Neuronal stem cell (in vitro differentiated cells): Measurements from ENCODE around the gene SURF2.
"Not testable (repeated sequence)": the region's sequence is repeated elsewhere in the genome, so short reads cannot be mapped to it uniquely, and the experiment has no call there.

ENCODE experiments used
- DNase-seq: peaks from one replicate; pipeline ENCODE4 v3.0.0-alpha.2; 2013; ENCODE audit warnings: low spot score
- H2AFZ ChIP-seq: one replicate; pipeline ENCODE4 v1.6.1; 2013; ENCODE audit warnings: mild to moderate bottlenecking, low read length, inconsistent platforms
- H2AK5ac ChIP-seq: 2 replicates; pipeline ENCODE4 v1.6.1; 2013; ENCODE audit warnings: low read depth, mild to moderate bottlenecking, inconsistent platforms, low read length, moderate library complexity, mixed read lengths
- H2BK120ac ChIP-seq: 2 replicates; pipeline ENCODE4 v1.6.1; 2013; ENCODE audit warnings: low read depth, mild to moderate bottlenecking, inconsistent platforms, low read length, moderate library complexity, mixed read lengths
- H2BK12ac ChIP-seq: one replicate; pipeline ENCODE4 v1.6.1; 2013; ENCODE audit warnings: low read length, inconsistent platforms
- H2BK15ac ChIP-seq: 2 replicates; pipeline ENCODE4 v1.6.1; 2013; ENCODE audit warnings: mild to moderate bottlenecking, low read length, inconsistent platforms, mixed read lengths
- H2BK5ac ChIP-seq: one replicate; pipeline ENCODE4 v1.6.1; 2013; ENCODE audit warnings: inconsistent platforms, mild to moderate bottlenecking, low read length, moderate library complexity
- H3K14ac ChIP-seq: one replicate; pipeline ENCODE4 v1.6.1; 2013; ENCODE audit warnings: low read length, inconsistent platforms
- H3K18ac ChIP-seq: 2 replicates; pipeline ENCODE4 v1.6.1; 2013; ENCODE audit warnings: low read length, inconsistent platforms
- H3K23ac ChIP-seq: 2 replicates; pipeline ENCODE4 v1.6.1; 2013; ENCODE audit warnings: low read depth, mild to moderate bottlenecking, mixed read lengths, low read length, inconsistent platforms; ENCODE audit not compliant: poor library complexity
- H3K27ac ChIP-seq: replicated peaks from 3 replicates; pipeline ENCODE4 v1.5.1; 2013; ENCODE audit warnings: low read length, inconsistent platforms
- H3K27me3 ChIP-seq, 3 experiments: 2 replicates each; pipeline ENCODE4 v1.6.1; 2013; ENCODE audit warnings: low read length in 3 of 3, mild to moderate bottlenecking in 2 of 3, inconsistent platforms in 1 of 3, low read depth in 1 of 3, mixed read lengths in 1 of 3, moderate library complexity in 1 of 3; ENCODE audit not compliant: control insufficient read depth in 3 of 3, insufficient read depth in 3 of 3
- H3K36me3 ChIP-seq, 2 donors: replicated peaks in 1 of 2; 2 replicates each; pipeline ENCODE4 v1.6.1; 2013; ENCODE audit warnings: low read length in 2 of 2; ENCODE audit not compliant: control insufficient read depth in 2 of 2, insufficient read depth in 2 of 2
- H3K4ac ChIP-seq: 2 replicates; pipeline ENCODE4 v1.6.1; 2013; ENCODE audit warnings: inconsistent platforms, mild to moderate bottlenecking, low read length, moderate library complexity
- H3K4me1 ChIP-seq, 2 donors: 1 replicate in 1 of 2; 2 replicates in 1 of 2; pipeline ENCODE4 v1.6.1; 2013; ENCODE audit warnings: low read length in 2 of 2, low read depth in 1 of 2; ENCODE audit not compliant: control insufficient read depth in 2 of 2, insufficient read depth in 1 of 2
- H3K4me2 ChIP-seq: one replicate; pipeline ENCODE4 v1.6.1; 2013; ENCODE audit warnings: mild to moderate bottlenecking, low read length, inconsistent platforms; ENCODE audit not compliant: insufficient read depth, poor library complexity, severe bottlenecking
- H3K4me3 ChIP-seq, 2 donors: 2 replicates each; pipeline ENCODE4 v1.5.1; 2013; ENCODE audit warnings: low read length in 2 of 2, mild to moderate bottlenecking in 2 of 2, inconsistent platforms in 1 of 2, moderate library complexity in 1 of 2
- H3K79me1 ChIP-seq: one replicate; pipeline ENCODE4 v1.6.1; 2013; ENCODE audit warnings: low read depth, mild to moderate bottlenecking, inconsistent platforms, low read length, moderate library complexity
- H3K9ac ChIP-seq: one replicate; pipeline ENCODE4 v1.6.1; 2013; ENCODE audit warnings: mild to moderate bottlenecking, low read depth, low read length, inconsistent platforms; ENCODE audit not compliant: poor library complexity
- H3K9me3 ChIP-seq, 2 donors: replicated peaks in 1 of 2; 2 replicates each; pipeline versions ENCODE3 to v1.6.1; 2013; ENCODE audit warnings: low read length in 2 of 2, mild to moderate bottlenecking in 2 of 2, inconsistent platforms in 1 of 2, low read depth in 1 of 2, mixed read lengths in 1 of 2, moderate library complexity in 1 of 2; ENCODE audit not compliant: control insufficient read depth in 2 of 2, insufficient read depth in 1 of 2
- H4K8ac ChIP-seq: one replicate; pipeline ENCODE4 v1.6.1; 2013; ENCODE audit warnings: low read depth, mild to moderate bottlenecking, inconsistent platforms, low read length, moderate library complexity
- H4K91ac ChIP-seq: one replicate; pipeline ENCODE4 v1.6.1; 2013; ENCODE audit warnings: low read length, low read depth, mild to moderate bottlenecking, inconsistent platforms; ENCODE audit not compliant: poor library complexity
- WGBS, 2 donors: extraction: QIAGEN DNeasy Blood & Tissue Kit; methylation state at CpG; one replicate each; pipeline ENCODE4 v1.1.7; 2013; ENCODE audit warnings: missing lambda C conversion rate in 2 of 2, mixed read lengths in 1 of 2; ENCODE audit not compliant: insufficient read length in 2 of 2, insufficient replicate concordance in 1 of 2; ENCODE audit errors: extremely low coverage in 2 of 2; 5-methylcytosine and 5-hydroxymethylcytosine counted together

The SURF2 gene

GRCh38 chr9:133377280-133377679 is 20.9 kb downstream of the SURF2 start:
- H3K4ac ChIP-seq, H3K14ac ChIP-seq, H2AFZ ChIP-seq, H3K4me1 ChIP-seq, H3K4me2 ChIP-seq, H3K9ac ChIP-seq, H3K18ac ChIP-seq, H3K27me3 ChIP-seq, H4K91ac ChIP-seq, DNase-seq, H2AK5ac ChIP-seq, H2BK5ac ChIP-seq, H2BK120ac ChIP-seq, H3K9me3 ChIP-seq, H3K27ac ChIP-seq, H3K79me1 ChIP-seq, H2BK12ac ChIP-seq, H3K4me3 ChIP-seq, H2BK15ac ChIP-seq, H4K8ac ChIP-seq, H3K23ac ChIP-seq: not testable (repeated sequence)
- no CpG with 5 or more reads among the region's 14 CpGs for WGBS, 2 donors
- peaks cover 5 to 19% of the 10 kb centered on the region in 2 donors for H3K36me3 ChIP-seq

GRCh38 chr9:133377721-133378216 is 21.4 kb downstream of the SURF2 start:
- no peak overlapping the region for H2BK12ac ChIP-seq
- H3K4ac ChIP-seq = no peak overlapping the region
- no peak overlapping the region for H2BK15ac ChIP-seq

GRCh38 chr9:133378408-133378962 is 22.1 kb downstream of the SURF2 start:
- no peak overlapping the region for H3K9ac ChIP-seq
- no CpG with 5 or more reads among the region's 1 CpG for WGBS, 2 donors
- DNase-seq = no peak

More at GRCh38 chr9:133377721-133378216, 21.4 kb downstream of the SURF2 start:
- Histone ChIP-seq H3K4me2 (no peak overlapping the region), H3K9me3 (peaks cover 3 to 10% of the 10 kb centered on the region in 2 donors), H3K4me1 (peaks cover 2 to 7% of the 10 kb centered on the region in 2 donors), H3K27ac (no peak overlapping the region), H4K91ac (no peak overlapping the region), H3K79me1 (peaks cover 2% of the 10 kb centered on the region), H3K18ac (no peak overlapping the region), H2BK5ac (no peak overlapping the region), H3K14ac (no peak overlapping the region), H3K27me3 (peaks cover 0 to 4% (median 0%) of the 10 kb centered on the region in 3 experiments), H3K36me3 (peaks cover 5 to 14% of the 10 kb centered on the region in 2 donors), H2AFZ (peak overlapping the region; percentile 7), H3K9ac (no peak overlapping the region), H3K23ac (no peak overlapping the region), H4K8ac (no peak overlapping the region), H2BK120ac (no peak overlapping the region), H3K4me3 (no peak overlapping the region), H2AK5ac (no peak overlapping the region)
- no peak for DNase-seq
- no CpG with 5 or more reads among the region's 6 CpGs for WGBS, 2 donors

GRCh38 chr9:133379153-133380086 is 23.1 kb downstream of the SURF2 start:
- no peak overlapping the region for H2BK5ac ChIP-seq
- no peak overlapping the region for H3K27ac ChIP-seq
- peak overlapping the region; percentile 40 for H2AK5ac ChIP-seq
- peak overlapping the region in 1 of 2 donors; percentile 14 for H3K4me3 ChIP-seq
- no peak overlapping the region for H2BK12ac ChIP-seq
- no peak for DNase-seq
- no peak overlapping the region for H4K91ac ChIP-seq
- peak overlapping the region; percentile 20 for H2BK15ac ChIP-seq
- peaks cover 0 to 3% (median 0%) of the 10 kb centered on the region in 3 experiments for H3K27me3 ChIP-seq
- peak overlapping the region; percentile 39 for H3K23ac ChIP-seq
- peaks cover 2 to 7% of the 10 kb centered on the region in 2 donors for H3K4me1 ChIP-seq
- H3K9ac ChIP-seq = no peak overlapping the region
- peaks cover 0 to 2% of the 10 kb centered on the region in 2 donors for H3K36me3 ChIP-seq
- H3K4me2 ChIP-seq = no peak overlapping the region
- H2BK120ac ChIP-seq = no peak overlapping the region
- no CpG with 5 or more reads among the region's 14 CpGs for WGBS, 2 donors
- H3K14ac ChIP-seq = peak overlapping the region; percentile 32
- H3K79me1 ChIP-seq = peaks cover 2% of the 10 kb centered on the region
- H3K9me3 ChIP-seq = peaks cover 7 to 10% of the 10 kb centered on the region in 2 donors
- no peak overlapping the region for H3K4ac ChIP-seq
- H4K8ac ChIP-seq = no peak overlapping the region
- H3K18ac ChIP-seq = peak overlapping the region; percentile 72
- H2AFZ ChIP-seq = no peak overlapping the region

More at GRCh38 chr9:133378408-133378962, 22.1 kb downstream of the SURF2 start:
- no peak overlapping the region for H3K4ac ChIP-seq
- H4K91ac ChIP-seq = no peak overlapping the region
- no peak overlapping the region for H2BK12ac ChIP-seq
- H2BK15ac ChIP-seq = no peak overlapping the region
- no peak overlapping the region for H2AK5ac ChIP-seq
- H3K18ac ChIP-seq = no peak overlapping the region
- peaks cover 5 to 10% of the 10 kb centered on the region in 2 donors for H3K9me3 ChIP-seq
- H3K4me3 ChIP-seq = no peak overlapping the region
- no peak overlapping the region for H3K14ac ChIP-seq
- peaks cover 2% of the 10 kb centered on the region for H3K79me1 ChIP-seq
- no peak overlapping the region for H2AFZ ChIP-seq
- no peak overlapping the region for H2BK120ac ChIP-seq
- H3K27me3 ChIP-seq = peaks cover 0 to 3% (median 0%) of the 10 kb centered on the region in 3 experiments
- H3K4me2 ChIP-seq = no peak overlapping the region
- no peak overlapping the region for H2BK5ac ChIP-seq
- H3K23ac ChIP-seq = no peak overlapping the region
- peaks cover 2 to 7% of the 10 kb centered on the region in 2 donors for H3K4me1 ChIP-seq
- peaks cover 2 to 7% of the 10 kb centered on the region in 2 donors for H3K36me3 ChIP-seq
- no peak overlapping the region for H3K27ac ChIP-seq
- no peak overlapping the region for H4K8ac ChIP-seq
